Neural progenitor cell (in vitro differentiated cells): ENCODE data around the gene RBL2. TPM values are rescaled to one million over a fixed set of nuclear protein-coding genes. Genes with fewer than 3 reads are reported as not detected.

ENCODE experiments used
- DNase-seq: peaks from one replicate; pipeline ENCODE4 v3.0.0-alpha.2; 2016; ENCODE audit warnings: low spot score
- H2AFZ ChIP-seq: fragments of 200-600 bp; sonication (generic); replicated peaks from 2 replicates; pipeline ENCODE4 v1.6.1; 2016; ENCODE audit warnings: antibody characterized with exemption
- H3F3A ChIP-seq: fragments of 200-600 bp; sonication (generic); 2 replicates; pipeline ENCODE4 v1.6.1; 2016; ENCODE audit warnings: antibody characterized with exemption, low read depth
- H3K27ac ChIP-seq: fragments of 200-600 bp; sonication (generic); 2 replicates; pipeline ENCODE4 v1.5.1; 2016; ENCODE audit warnings: mild to moderate bottlenecking
- H3K27me3 ChIP-seq: fragments of 200-600 bp; sonication (generic); 2 replicates; pipeline ENCODE4 v1.6.1; 2016; ENCODE audit warnings: mild to moderate bottlenecking, moderate library complexity
- H3K36me3 ChIP-seq: fragments of 200-600 bp; sonication (generic); 2 replicates; pipeline ENCODE4 v1.5.1; 2016
- H3K4me1 ChIP-seq: fragments of 200-600 bp; sonication (generic); 2 replicates; pipeline ENCODE4 v1.6.1; 2016; ENCODE audit warnings: mixed run types
- H3K4me2 ChIP-seq: fragments of 200-600 bp; sonication (generic); 2 replicates; pipeline ENCODE4 v1.6.1; 2016
- H3K4me3 ChIP-seq: fragments of 200-600 bp; sonication (generic); 2 replicates; pipeline ENCODE4 v1.5.1; 2016
- H3K79me2 ChIP-seq: fragments of 200-600 bp; sonication (generic); 2 replicates; pipeline ENCODE4 v1.6.1; 2016; ENCODE audit warnings: low read depth
- H3K9ac ChIP-seq: fragments of 200-600 bp; sonication (generic); 2 replicates; pipeline ENCODE4 v1.6.1; 2016
- H3K9me3 ChIP-seq: fragments of 200-600 bp; sonication (generic); 2 replicates; pipeline ENCODE4 v1.5.1; 2016; ENCODE audit warnings: low read depth
- H4K20me1 ChIP-seq: fragments of 200-600 bp; sonication (generic); 2 replicates; pipeline ENCODE4 v1.6.1; 2016; ENCODE audit warnings: low read depth
- H3K27ac Mint-ChIP-seq: 3 replicates; pipeline ENCODE4 v1.8.0; 2021; ENCODE audit warnings: mixed read lengths
- H3K27me3 Mint-ChIP-seq: 2 replicates; pipeline ENCODE4 v1.8.0; 2022; ENCODE audit warnings: low read depth, mild to moderate bottlenecking, inconsistent platforms, moderate library complexity, mixed read lengths; ENCODE audit not compliant: insufficient read depth
- H3K36me3 Mint-ChIP-seq: 3 replicates; pipeline ENCODE4 v1.8.0; 2021; ENCODE audit warnings: mixed read lengths
- H3K4me1 Mint-ChIP-seq: 3 replicates; pipeline ENCODE4 v1.8.0; 2021; ENCODE audit warnings: mixed read lengths
- H3K4me3 Mint-ChIP-seq: 3 replicates; pipeline ENCODE4 v1.8.0; 2021; ENCODE audit warnings: mild to moderate bottlenecking, moderate library complexity, mixed read lengths
- H3K9me3 Mint-ChIP-seq: 3 replicates; pipeline ENCODE4 v1.8.0; 2020; ENCODE audit warnings: mixed read lengths
- EZH2 ChIP-seq: fragments of 200-600 bp; sonication (generic); IDR thresholded peaks from 2 replicates; pipeline ENCODE4 v1.6.1; 2017; ENCODE audit warnings: antibody characterized with exemption, mild to moderate bottlenecking, moderate library complexity
- EZH2phosphoT487 ChIP-seq: fragments of 200-600 bp; sonication (generic); IDR thresholded peaks from 2 replicates; pipeline ENCODE4 v1.6.1; 2017; ENCODE audit warnings: antibody characterized with exemption
- total RNA-seq: library from RNA; depleted of rRNA; stranded (reverse); fragments of >200 nt; gene quantifications from 2 replicates; pipeline ENCODE4 v1.2.3, GENCODE V29; 2015; ENCODE audit warnings: low replicate concordance
- TF ChIP-seq, protein P1 (sequence below): fragments of 200-600 bp; sonication (generic); IDR thresholded peaks from 2 replicates; pipeline ENCODE4 v1.5.1; 2017; ENCODE audit warnings: antibody characterized with exemption, mild to moderate bottlenecking

The RBL2 gene
- total RNA-seq, 1 donor from 2014 or later: 58.1 TPM

- Histone ChIP-seq H3K4me2 (peak overlapping the region; percentile 82), H2AFZ (peak overlapping the region; percentile 80), H3K27me3 (no peaks in the 10 kb centered on the region), H3K79me2 (peaks cover 21% of the 10 kb centered on the region), H3K9me3 (no peaks in the 10 kb centered on the region), H3K4me3 (peak overlapping the region; percentile 97), H3F3A (peaks cover 20% of the 10 kb centered on the region), H3K27ac (peak overlapping the region; percentile 50), H3K4me1 (peaks cover 19% of the 10 kb centered on the region), H3K36me3 (no peaks in the 10 kb centered on the region), H3K9ac (peak overlapping the region; percentile 39), H4K20me1 (peaks cover 15% of the 10 kb centered on the region)
- Mint-ChIP-seq H3K9me3 (no peaks in the 10 kb centered on the region), H3K27me3 (peaks cover 14% of the 10 kb centered on the region), H3K27ac (peak overlapping the region; percentile 91), H3K4me1 (peaks cover 32% of the 10 kb centered on the region), H3K4me3 (peak overlapping the region; percentile 97), H3K36me3 (peaks cover 3% of the 10 kb centered on the region)
- peak; percentile 42 for DNase-seq
- TF ChIP-seq EZH2 (no peak), EZH2phosphoT487 (no peak)
- TF ChIP-seq, protein P1, sequence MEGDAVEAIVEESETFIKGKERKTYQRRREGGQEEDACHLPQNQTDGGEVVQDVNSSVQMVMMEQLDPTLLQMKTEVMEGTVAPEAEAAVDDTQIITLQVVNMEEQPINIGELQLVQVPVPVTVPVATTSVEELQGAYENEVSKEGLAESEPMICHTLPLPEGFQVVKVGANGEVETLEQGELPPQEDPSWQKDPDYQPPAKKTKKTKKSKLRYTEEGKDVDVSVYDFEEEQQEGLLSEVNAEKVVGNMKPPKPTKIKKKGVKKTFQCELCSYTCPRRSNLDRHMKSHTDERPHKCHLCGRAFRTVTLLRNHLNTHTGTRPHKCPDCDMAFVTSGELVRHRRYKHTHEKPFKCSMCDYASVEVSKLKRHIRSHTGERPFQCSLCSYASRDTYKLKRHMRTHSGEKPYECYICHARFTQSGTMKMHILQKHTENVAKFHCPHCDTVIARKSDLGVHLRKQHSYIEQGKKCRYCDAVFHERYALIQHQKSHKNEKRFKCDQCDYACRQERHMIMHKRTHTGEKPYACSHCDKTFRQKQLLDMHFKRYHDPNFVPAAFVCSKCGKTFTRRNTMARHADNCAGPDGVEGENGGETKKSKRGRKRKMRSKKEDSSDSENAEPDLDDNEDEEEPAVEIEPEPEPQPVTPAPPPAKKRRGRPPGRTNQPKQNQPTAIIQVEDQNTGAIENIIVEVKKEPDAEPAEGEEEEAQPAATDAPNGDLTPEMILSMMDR: no peak
Measured at GRCh38 chr16:53503991-53504663, 69.9 kb downstream of the RBL2 start.

GRCh38 chr16:53504665-53505064 lies 70.4 kb downstream of the RBL2 start:
- peaks cover 14% of the 10 kb centered on the region for H3K27me3 Mint-ChIP-seq
- no peaks in the 10 kb centered on the region for H3K36me3 ChIP-seq
- H3K9me3 Mint-ChIP-seq: no peaks in the 10 kb centered on the region
- peaks cover 15% of the 10 kb centered on the region for H4K20me1 ChIP-seq
- peak overlapping the region; percentile 91 for H3K27ac Mint-ChIP-seq
- no peaks in the 10 kb centered on the region for H3K9me3 ChIP-seq
- no peak overlapping the region for H3K9ac ChIP-seq
- H3K4me3 ChIP-seq: no peak overlapping the region
- H3F3A ChIP-seq: peaks cover 20% of the 10 kb centered on the region
- peaks cover 19% of the 10 kb centered on the region for H3K4me1 ChIP-seq
- peak overlapping the region; percentile 82 for H3K4me2 ChIP-seq
- no peaks in the 10 kb centered on the region for H3K27me3 ChIP-seq
- DNase-seq: no peak
- H3K4me1 Mint-ChIP-seq: peaks cover 32% of the 10 kb centered on the region
- H3K27ac ChIP-seq: no peak overlapping the region
- no peak for TF ChIP-seq EZH2phosphoT487
- TF ChIP-seq, protein P1: no peak
- no peak for TF ChIP-seq EZH2
- H3K36me3 Mint-ChIP-seq: peaks cover 2% of the 10 kb centered on the region
- peak overlapping the region; percentile 97 for H3K4me3 Mint-ChIP-seq
- H3K79me2 ChIP-seq: peaks cover 21% of the 10 kb centered on the region
- no peak overlapping the region for H2AFZ ChIP-seq

DNA sequence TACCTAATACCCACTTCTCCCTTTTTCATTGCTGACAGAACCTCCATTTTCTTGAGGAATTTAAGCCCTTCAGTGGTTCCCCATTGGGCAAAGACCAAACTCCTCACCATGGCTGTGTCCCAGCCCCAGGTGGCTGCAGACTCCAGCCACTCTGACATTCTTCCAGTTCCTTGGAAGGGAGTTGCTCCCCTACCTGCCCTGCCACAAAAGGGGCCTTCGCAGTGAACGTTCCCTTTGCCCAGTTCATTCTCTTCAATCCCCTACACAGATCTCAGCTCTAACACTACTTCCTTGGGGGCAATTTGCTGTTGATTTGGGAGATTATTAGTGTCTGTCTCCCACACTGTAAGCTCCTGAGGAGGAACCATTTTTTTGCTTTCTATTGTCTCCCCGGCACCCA lies 72.0 kb downstream of the RBL2 start:
- Histone ChIP-seq H3K9ac (no peak overlapping the region), H3K9me3 (no peaks in the 10 kb centered on the region), H3K27ac (no peak overlapping the region), H3K4me2 (no peak overlapping the region), H3K27me3 (no peaks in the 10 kb centered on the region), H4K20me1 (peaks cover 9% of the 10 kb centered on the region), H3K36me3 (no peaks in the 10 kb centered on the region), H2AFZ (no peak overlapping the region), H3K4me3 (no peak overlapping the region), H3F3A (peaks cover 20% of the 10 kb centered on the region), H3K4me1 (peaks cover 15% of the 10 kb centered on the region), H3K79me2 (peaks cover 13% of the 10 kb centered on the region)
- no peak overlapping the region for H3K4me3 Mint-ChIP-seq
- peaks cover 2% of the 10 kb centered on the region for H3K36me3 Mint-ChIP-seq
- H3K9me3 Mint-ChIP-seq: no peaks in the 10 kb centered on the region
- peaks cover 14% of the 10 kb centered on the region for H3K27me3 Mint-ChIP-seq
- TF ChIP-seq, protein P1: no peak
- no peak for TF ChIP-seq EZH2phosphoT487
- TF ChIP-seq EZH2: no peak
- H3K4me1 Mint-ChIP-seq: peaks cover 31% of the 10 kb centered on the region
- no peak overlapping the region for H3K27ac Mint-ChIP-seq
- no peak for DNase-seq
